ENCODE data around the gene NGDN.

Gene NGDN

GRCh38 chr14:23513818-23514643 is 44.5 kb downstream of the NGDN start:
- in situ Hi-C loops (cut with MboI; ENCODE audit: low pct_unique_long_range_greater_than_20kb, low sequenced_read_pairs): no loop called here
- DNase-seq: no peak

GRCh38 chr14:23514644-23514957 is 45.1 kb downstream of the NGDN start:
- in situ Hi-C loops (cut with MboI; ENCODE audit: low pct_unique_long_range_greater_than_20kb, low sequenced_read_pairs): no loop called here
- no peak for DNase-seq

GRCh38 chr14:23517650-23518326 is 48.3 kb downstream of the NGDN start:
- in situ Hi-C loops (cut with MboI; ENCODE audit: low pct_unique_long_range_greater_than_20kb, low sequenced_read_pairs): no loop called here
- DNase-seq: no peak

GRCh38 chr14:23518709-23519108 is 49.2 kb downstream of the NGDN start:
- in situ Hi-C loops (cut with MboI; ENCODE audit: low pct_unique_long_range_greater_than_20kb, low sequenced_read_pairs): no loop called here
- no peak for DNase-seq

- in situ Hi-C loops (cut with MboI; ENCODE audit: low pct_unique_long_range_greater_than_20kb, low sequenced_read_pairs): no loop called here
- DNase-seq: no peak
These were observed 51.5 kb downstream of the NGDN start for GRCh38 chr14:23520899-23521533.

GRCh38 chr14:23521785-23522640 is 52.5 kb downstream of the NGDN start:
- in situ Hi-C loops (cut with MboI; ENCODE audit: low pct_unique_long_range_greater_than_20kb, low sequenced_read_pairs): no loop called here
- DNase-seq: no peak

GRCh38 chr14:23522643-23523198 is 53.2 kb downstream of the NGDN start:
- in situ Hi-C loops (cut with MboI; ENCODE audit: low pct_unique_long_range_greater_than_20kb, low sequenced_read_pairs): no loop called here
- no peak for DNase-seq

GRCh38 chr14:23523229-23524016 is 53.9 kb downstream of the NGDN start:
- in situ Hi-C loops (cut with MboI; ENCODE audit: low pct_unique_long_range_greater_than_20kb, low sequenced_read_pairs): no loop called here
- DNase-seq: no peak

GRCh38 chr14:23524954-23525353 is 55.5 kb downstream of the NGDN start:
- in situ Hi-C loops (cut with MboI; ENCODE audit: low pct_unique_long_range_greater_than_20kb, low sequenced_read_pairs): no loop called here
- no peak for DNase-seq

DNA sequence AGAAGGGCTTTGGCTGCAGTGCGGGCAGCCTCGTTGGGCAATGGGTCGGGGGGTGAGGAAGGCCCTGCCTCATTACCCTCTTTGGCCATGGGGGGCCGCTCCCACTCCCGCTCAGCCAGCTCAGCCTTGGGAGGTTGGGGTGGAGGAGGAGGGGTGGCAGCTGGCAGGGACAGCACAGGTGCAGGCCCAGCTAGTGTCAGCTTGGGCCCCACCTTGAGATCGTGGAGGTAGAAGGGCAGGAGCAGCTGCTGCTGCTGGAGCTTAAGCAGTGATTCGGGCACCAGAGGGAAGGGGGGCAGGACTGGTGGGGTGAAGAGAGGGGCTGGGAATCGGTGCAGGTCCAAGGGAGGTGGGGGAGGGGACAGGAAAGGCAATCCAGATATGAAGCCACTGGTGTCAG is 56.1 kb downstream of the NGDN start:
- in situ Hi-C loops (cut with MboI; ENCODE audit: low pct_unique_long_range_greater_than_20kb, low sequenced_read_pairs): no loop called here
- DNase-seq: no peak

Measured in KBM-7 (cell line).